ENCODE results near the gene COL18A1.

DNA sequence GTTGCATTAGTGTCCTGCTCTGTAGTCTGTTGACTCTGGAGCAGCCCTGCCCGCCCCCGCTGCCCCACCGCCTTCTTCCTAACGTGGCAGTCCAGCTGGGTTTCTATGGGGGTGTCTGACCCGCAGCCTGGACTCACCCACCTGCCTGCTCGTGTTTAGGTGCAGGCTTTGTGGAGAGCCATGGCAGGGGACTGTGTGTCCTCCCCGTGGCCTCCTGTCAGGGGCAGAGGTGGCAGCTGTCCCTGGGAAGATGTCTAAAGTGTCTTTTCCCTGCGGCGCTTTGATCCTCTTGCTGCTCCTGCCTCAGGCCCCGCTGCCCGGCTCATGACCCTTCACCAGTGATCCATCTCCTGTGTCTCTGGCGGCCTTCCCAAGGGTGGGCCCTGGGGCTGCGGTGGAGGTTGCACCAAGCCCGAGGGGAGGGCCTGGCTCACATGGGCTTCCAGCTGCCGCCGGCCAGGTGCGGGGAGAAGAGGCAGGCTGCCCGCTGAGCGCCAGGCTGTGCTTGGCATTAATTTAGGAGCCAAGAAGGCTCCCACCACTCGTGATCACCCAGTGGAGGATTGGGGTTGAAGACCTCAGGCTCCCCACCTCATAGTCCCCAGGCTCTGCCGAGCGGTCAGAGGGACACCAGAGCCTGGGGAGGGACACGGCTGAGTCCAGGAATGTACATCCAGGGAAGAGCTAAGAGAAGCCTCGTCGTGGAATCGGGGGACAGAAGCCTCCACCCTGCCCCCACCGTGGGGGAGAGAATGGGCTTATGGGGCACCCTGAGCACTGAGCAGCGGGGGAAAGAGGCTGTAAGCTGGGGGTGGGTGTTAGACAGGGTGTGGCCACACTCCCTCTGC, 44.1 kb downstream of the COL18A1 start:
- TF ChIP-seq, protein P1, sequence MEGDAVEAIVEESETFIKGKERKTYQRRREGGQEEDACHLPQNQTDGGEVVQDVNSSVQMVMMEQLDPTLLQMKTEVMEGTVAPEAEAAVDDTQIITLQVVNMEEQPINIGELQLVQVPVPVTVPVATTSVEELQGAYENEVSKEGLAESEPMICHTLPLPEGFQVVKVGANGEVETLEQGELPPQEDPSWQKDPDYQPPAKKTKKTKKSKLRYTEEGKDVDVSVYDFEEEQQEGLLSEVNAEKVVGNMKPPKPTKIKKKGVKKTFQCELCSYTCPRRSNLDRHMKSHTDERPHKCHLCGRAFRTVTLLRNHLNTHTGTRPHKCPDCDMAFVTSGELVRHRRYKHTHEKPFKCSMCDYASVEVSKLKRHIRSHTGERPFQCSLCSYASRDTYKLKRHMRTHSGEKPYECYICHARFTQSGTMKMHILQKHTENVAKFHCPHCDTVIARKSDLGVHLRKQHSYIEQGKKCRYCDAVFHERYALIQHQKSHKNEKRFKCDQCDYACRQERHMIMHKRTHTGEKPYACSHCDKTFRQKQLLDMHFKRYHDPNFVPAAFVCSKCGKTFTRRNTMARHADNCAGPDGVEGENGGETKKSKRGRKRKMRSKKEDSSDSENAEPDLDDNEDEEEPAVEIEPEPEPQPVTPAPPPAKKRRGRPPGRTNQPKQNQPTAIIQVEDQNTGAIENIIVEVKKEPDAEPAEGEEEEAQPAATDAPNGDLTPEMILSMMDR (conservative IDR thresholded peaks at IDR 0.05), result no peak
- no peak for TF ChIP-seq ZFX (IDR thresholded peaks at IDR 0.05)
